K562 (cell line): Measurements from ENCODE around the gene PODXL. TPM values are rescaled to one million over a fixed set of nuclear protein-coding genes. Genes with fewer than 3 reads are reported as not detected.

Source experiments
- CEBPZ ChIP-seq: fragments of 150-350 bp; IDR thresholded peaks from 2 replicates; pipeline ENCODE4 v1.6.1; 2014; ENCODE audit warnings: low read depth, mild to moderate bottlenecking, low read length, borderline replicate concordance
- FOXA1 ChIP-seq: fragments of 450-650 bp; IDR thresholded peaks from 2 replicates; pipeline ENCODE4 v1.6.1; 2016; ENCODE audit warnings: mild to moderate bottlenecking, borderline replicate concordance
- FOXM1 ChIP-seq, 2 experiments: fragments of 450-650 bp in 1 of 2; sonication (generic) in 1 of 2; formaldehyde crosslinking in 1 of 2; IDR thresholded peaks; 2 replicates each; pipeline versions ENCODE4 v1.6.1 to v1.9.0; 2017 to 2022; ENCODE audit warnings: low read depth in 2 of 2, mild to moderate bottlenecking in 2 of 2, missing genetic modification reagents in 1 of 2, moderate library complexity in 1 of 2
- GTF2E2 ChIP-seq: fragments of 200-800 bp; sonication (Bioruptor generic); IDR thresholded peaks from 2 replicates; pipeline ENCODE4 v1.6.1; 2016; ENCODE audit warnings: missing genetic modification characterization, missing compliant biosample characterization
- IRF9 ChIP-seq: fragments of 450-650 bp; IDR thresholded peaks from 2 replicates; pipeline ENCODE4 v1.6.1; 2016; ENCODE audit warnings: missing biosample characterization, missing genetic modification characterization
- MBD1 ChIP-seq: fragments of 250-450 bp; sonication (Bioruptor Pico); IDR thresholded peaks from 2 replicates; pipeline ENCODE4 v1.8.0; 2022; ENCODE audit warnings: inconsistent platforms
- MLX ChIP-seq, 2 experiments: fragments of 450-650 bp in 1 of 2; sonication (generic) in 1 of 2; formaldehyde crosslinking; conservative IDR thresholded peaks; 2 replicates each; pipeline versions ENCODE4 v1.4.0 to v1.8.1; 2020 to 2022; ENCODE audit warnings: mild to moderate bottlenecking in 1 of 2, missing genetic modification reagents in 1 of 2
- PHF21A ChIP-seq: fragments of 450-650 bp; IDR thresholded peaks from 2 replicates; pipeline ENCODE4 v1.6.1; 2017; ENCODE audit warnings: low read depth, borderline replicate concordance
- PURB ChIP-seq: sonication (generic); formaldehyde crosslinking; IDR thresholded peaks from 2 replicates; pipeline ENCODE4 v1.9.0; 2021; ENCODE audit warnings: low read depth, mild to moderate bottlenecking, missing genetic modification reagents
- TFAM ChIP-seq: fragments of 250-450 bp; sonication (Bioruptor Pico); conservative IDR thresholded peaks from 2 replicates; pipeline ENCODE4 v1.5.0; 2021; ENCODE audit warnings: mild to moderate bottlenecking, moderate library complexity
- THAP12 ChIP-seq: fragments of 250-450 bp; sonication (Bioruptor Pico); IDR thresholded peaks from 2 replicates; pipeline ENCODE4 v1.9.0; 2021; ENCODE audit warnings: mild to moderate bottlenecking, inconsistent platforms
- USF2 ChIP-seq: sonication (generic); formaldehyde crosslinking; IDR thresholded peaks from 2 replicates; pipeline ENCODE4 v1.5.0; 2020; ENCODE audit warnings: missing genetic modification reagents
- ZFP91 ChIP-seq: sonication (generic); formaldehyde crosslinking; IDR thresholded peaks from 2 replicates; pipeline ENCODE4 v1.8.0; 2022; ENCODE audit warnings: mild to moderate bottlenecking, missing genetic modification reagents
- polyA plus RNA-seq, 8 experiments: library from polyadenylated mRNA; depleted of rRNA in 4 of 8; stranded (reverse) in 5 of 8; unstranded in 3 of 8; fragments of >200 nt; fragmentation: Nextera tagmentation in 2 of 8; fragmentation: Illumina TruSeq in 1 of 8; extraction: Ambion mirVana in 2 of 8; extraction: Trizol in 1 of 8; gene quantifications; 2 replicates each; pipeline versions ENCODE4 v1.2.1 to v1.2.3, GENCODE V29; 2011 to 2014; ENCODE audit warnings: inconsistent platforms in 1 of 8, missing spikeins in 1 of 8
- total RNA-seq, 7 experiments: library from RNA; depleted of rRNA in 6 of 7; stranded (reverse); fragments of >200 nt in 6 of 7; fragmentation: Illumina TruSeq in 2 of 7; extraction: Trizol in 2 of 7; gene quantifications; 2 replicates each; pipeline versions ENCODE4 v1.2.1 to v1.2.3, GENCODE V29; 2011 to 2021; ENCODE audit warnings: low replicate concordance in 1 of 7

The PODXL gene
- total and polyA plus RNA-seq, 9 of the 15 experiments (the other 6 are each of a cell fraction or from before 2014, with no cell fraction given) = 0.01 to 0.73 (median 0.07) TPM

GRCh38 chr7:131507592-131508331, 48.7 kb downstream of the PODXL start (continued):
- TF ChIP-seq CEBPZ (no peak), PURB (CRISPR knock-in tag) (no peak), THAP12 (CRISPR knock-in tag) (0 out of 2 replicates have a peak, but pooled peaks have one; percentile 48), MBD1 (no peak), IRF9 (tag) (no peak), GTF2E2 (tag) (no peak), PHF21A (no peak), FOXA1 (no peak), TFAM (CRISPR knock-in tag) (no peak), MLX (CRISPR knock-in tag; conservative IDR thresholded peaks at IDR 0.05) (no peak), ZFP91 (CRISPR knock-in tag) (no peak), FOXM1 (IDR thresholded peaks at IDR 0.05; ENCODE audit: low read depth) (no peak), FOXM1 (CRISPR knock-in tag; IDR thresholded peaks at IDR 0.05; ENCODE audit: low read depth) (no peak), USF2 (CRISPR knock-in tag) (no peak)
